GM18508 (cell line): ENCODE results near the gene PKP4.
"Not testable (repeated sequence)": the region's sequence is repeated elsewhere in the genome, so short reads cannot be mapped to it uniquely, and the experiment has no call there.

Source experiments
- ATAC-seq: cut with Tn5 transposase; IDR thresholded peaks from one replicate; pipeline ENCODE4 v1.9.1; 2021; ENCODE audit warnings: moderate number of reproducible peaks; ENCODE audit not compliant: insufficient read depth, unreplicated experiment

The PKP4 gene, protein sequence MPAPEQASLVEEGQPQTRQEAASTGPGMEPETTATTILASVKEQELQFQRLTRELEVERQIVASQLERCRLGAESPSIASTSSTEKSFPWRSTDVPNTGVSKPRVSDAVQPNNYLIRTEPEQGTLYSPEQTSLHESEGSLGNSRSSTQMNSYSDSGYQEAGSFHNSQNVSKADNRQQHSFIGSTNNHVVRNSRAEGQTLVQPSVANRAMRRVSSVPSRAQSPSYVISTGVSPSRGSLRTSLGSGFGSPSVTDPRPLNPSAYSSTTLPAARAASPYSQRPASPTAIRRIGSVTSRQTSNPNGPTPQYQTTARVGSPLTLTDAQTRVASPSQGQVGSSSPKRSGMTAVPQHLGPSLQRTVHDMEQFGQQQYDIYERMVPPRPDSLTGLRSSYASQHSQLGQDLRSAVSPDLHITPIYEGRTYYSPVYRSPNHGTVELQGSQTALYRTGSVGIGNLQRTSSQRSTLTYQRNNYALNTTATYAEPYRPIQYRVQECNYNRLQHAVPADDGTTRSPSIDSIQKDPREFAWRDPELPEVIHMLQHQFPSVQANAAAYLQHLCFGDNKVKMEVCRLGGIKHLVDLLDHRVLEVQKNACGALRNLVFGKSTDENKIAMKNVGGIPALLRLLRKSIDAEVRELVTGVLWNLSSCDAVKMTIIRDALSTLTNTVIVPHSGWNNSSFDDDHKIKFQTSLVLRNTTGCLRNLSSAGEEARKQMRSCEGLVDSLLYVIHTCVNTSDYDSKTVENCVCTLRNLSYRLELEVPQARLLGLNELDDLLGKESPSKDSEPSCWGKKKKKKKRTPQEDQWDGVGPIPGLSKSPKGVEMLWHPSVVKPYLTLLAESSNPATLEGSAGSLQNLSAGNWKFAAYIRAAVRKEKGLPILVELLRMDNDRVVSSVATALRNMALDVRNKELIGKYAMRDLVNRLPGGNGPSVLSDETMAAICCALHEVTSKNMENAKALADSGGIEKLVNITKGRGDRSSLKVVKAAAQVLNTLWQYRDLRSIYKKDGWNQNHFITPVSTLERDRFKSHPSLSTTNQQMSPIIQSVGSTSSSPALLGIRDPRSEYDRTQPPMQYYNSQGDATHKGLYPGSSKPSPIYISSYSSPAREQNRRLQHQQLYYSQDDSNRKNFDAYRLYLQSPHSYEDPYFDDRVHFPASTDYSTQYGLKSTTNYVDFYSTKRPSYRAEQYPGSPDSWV

DNA sequence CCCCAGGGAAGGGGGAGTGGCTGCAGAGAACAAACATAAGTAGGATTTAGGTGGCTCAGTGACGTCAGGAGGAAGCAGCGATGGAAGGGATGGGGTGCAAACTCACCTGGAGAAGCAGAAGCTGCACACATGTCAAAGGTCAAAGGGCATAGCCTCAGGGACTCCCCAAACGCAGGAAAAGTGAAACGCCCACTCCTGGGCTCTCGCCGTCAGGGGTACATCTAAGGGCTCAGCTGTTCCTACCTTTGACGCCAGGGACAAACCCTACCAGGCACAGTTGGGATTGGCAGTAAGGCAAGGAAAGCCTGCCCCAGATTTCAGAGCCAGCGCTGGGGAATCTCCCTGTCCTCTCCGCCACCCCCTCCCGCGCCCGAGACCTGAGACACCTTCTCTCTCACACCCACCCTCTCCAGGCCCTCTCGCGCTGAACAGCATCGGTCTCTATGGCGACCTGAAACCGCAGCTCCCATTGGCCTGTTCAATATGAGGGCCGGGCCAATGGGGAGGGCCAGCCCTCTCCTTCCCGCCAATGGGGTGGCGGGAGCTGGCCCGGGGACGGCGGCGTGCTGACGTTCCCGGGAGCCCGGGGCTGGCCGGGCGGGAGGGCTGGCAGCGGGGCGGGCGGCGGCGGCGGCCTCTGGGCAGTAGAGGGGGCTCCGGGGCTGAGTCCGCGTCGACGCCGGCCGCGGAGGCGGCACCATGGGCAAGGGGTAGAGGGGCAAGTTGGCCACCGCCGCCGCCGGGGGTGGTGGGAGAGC lies at the start of gene PKP4, which contains the start of gene CCDC148:
PKP4 (plus strand) TSS at position 644 of the 758 bp plus-strand sequence. CDS start 76,233 bp downstream, outside the sequence.
CCDC148 (minus strand) TSS at position 445 of the 758 bp plus-strand sequence; CDS start at position 131, 314 bp downstream.
- peak; percentile 94 for ATAC-seq

- no peak for ATAC-seq
Measured at GRCh38 chr2:158407031-158407430, 49.7 kb upstream of the PKP4 start.

GRCh38 chr2:158410132-158410531 lies 46.6 kb upstream of the PKP4 start:
- no peak for ATAC-seq

DNA sequence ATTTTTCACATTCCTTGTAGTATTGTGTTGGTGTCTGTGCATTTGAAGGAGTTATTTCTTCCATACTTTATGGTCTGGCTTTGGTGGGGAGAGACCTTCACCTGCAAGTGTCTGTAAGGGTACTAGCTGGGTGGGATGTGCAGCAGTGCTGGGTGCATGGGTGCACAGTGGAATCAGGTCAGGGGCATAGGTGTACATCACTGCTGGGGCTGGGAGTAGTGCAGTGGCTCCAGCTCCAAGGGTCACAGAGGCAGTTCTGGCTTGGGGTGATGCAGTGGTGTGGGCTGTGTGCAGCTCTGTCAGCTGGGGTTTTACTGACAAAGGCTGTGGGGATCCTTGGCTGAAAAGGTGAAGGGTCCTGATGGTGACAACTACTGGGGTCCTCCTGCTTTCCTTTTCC lies 45.0 kb upstream of the PKP4 start:
- no peak for ATAC-seq

- ATAC-seq: no peak
Measured at GRCh38 chr2:158412206-158412605, 44.5 kb upstream of the PKP4 start.

GRCh38 chr2:158413581-158413980 lies 43.2 kb upstream of the PKP4 start:
- ATAC-seq: no peak

DNA sequence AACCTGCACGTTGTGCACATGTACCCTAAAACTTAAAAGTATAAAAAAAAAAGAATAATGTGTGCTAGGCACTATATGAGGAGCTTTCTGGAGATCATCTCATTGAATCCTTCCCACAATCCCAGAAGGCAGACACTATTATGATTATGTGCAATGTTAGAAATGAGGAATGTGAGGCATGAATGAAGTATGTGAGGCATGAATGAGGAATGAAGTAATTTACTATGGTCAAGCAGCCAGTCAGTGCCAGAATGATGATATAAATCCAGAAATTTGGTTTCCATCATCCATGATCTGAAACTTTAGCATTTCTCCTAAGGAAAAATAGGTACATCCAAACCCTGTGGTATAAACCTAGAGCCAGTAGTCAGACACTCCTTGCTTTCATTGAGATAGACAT lies 42.2 kb upstream of the PKP4 start:
- ATAC-seq: no peak

- no peak for ATAC-seq
Measured at GRCh38 chr2:158432117-158432516, 24.6 kb upstream of the PKP4 start.

DNA sequence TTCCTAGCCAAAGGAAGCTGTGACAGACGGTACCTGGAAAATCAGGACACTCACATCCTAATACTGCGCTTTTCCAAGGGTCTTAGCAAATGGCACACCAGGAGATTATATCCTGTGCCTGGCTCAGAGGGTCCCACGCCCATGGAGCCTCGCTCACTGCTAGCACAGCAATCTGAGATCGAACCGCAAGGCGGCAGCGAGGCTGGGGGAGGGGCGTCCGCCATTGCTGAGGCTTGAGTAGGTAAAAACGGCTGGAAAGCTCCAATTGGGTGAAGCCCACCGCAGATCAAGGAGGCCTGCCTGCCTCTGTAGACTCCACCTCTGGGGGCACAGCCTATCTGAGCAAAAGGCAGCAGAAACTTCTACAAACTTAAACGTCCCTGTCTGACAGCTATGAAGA lies 23.0 kb upstream of the PKP4 start:
- not testable (repeated sequence) for ATAC-seq

GRCh38 chr2:158439062-158439461 lies 17.7 kb upstream of the PKP4 start:
- not testable (repeated sequence) for ATAC-seq

GRCh38 chr2:158443606-158444005 lies 13.1 kb upstream of the PKP4 start:
- ATAC-seq: no peak

DNA sequence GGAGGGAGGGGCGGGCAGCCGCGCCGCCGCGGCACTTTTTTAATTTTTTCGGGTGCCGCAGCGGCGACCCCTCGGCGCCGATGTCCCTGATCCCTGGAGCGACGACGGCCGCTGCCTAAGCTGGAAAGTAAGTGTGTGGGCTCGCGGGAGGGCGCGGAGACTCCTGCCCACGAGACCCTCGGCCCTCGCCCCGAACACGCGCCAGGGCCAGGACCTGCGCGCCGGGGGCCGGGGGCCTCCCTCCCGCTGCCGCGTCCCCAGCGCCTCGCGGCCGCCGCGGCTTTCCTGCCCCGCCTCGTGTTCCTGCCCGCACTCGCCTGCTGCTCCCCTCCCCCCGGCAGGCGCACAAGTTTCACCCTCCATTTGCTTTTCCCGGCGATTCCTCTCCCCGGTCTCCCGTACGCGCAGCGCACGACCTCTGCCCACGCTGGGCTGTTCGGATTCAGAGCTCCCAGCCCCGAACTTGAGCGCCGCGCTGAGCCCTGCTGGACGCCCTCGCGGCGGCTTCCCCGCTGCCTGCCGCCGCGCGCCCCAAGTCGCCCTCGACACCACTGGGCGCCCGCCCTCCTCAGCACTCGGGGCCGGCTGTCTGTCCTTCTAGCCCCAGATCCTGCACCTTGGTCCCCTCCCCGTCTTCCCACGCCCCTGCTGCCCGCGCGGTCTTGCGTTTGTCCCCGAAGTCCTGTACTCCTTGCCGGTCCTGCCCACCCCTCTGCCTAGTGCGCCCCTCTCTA lies 507 bp downstream of the PKP4 start:
- ATAC-seq: peak; percentile 19

GRCh38 chr2:158457826-158458616 lies 1.3 kb downstream of the PKP4 start:
- peak; percentile 24 for ATAC-seq

- ATAC-seq: no peak
Measured at GRCh38 chr2:158458617-158458920, 1.8 kb downstream of the PKP4 start.

DNA sequence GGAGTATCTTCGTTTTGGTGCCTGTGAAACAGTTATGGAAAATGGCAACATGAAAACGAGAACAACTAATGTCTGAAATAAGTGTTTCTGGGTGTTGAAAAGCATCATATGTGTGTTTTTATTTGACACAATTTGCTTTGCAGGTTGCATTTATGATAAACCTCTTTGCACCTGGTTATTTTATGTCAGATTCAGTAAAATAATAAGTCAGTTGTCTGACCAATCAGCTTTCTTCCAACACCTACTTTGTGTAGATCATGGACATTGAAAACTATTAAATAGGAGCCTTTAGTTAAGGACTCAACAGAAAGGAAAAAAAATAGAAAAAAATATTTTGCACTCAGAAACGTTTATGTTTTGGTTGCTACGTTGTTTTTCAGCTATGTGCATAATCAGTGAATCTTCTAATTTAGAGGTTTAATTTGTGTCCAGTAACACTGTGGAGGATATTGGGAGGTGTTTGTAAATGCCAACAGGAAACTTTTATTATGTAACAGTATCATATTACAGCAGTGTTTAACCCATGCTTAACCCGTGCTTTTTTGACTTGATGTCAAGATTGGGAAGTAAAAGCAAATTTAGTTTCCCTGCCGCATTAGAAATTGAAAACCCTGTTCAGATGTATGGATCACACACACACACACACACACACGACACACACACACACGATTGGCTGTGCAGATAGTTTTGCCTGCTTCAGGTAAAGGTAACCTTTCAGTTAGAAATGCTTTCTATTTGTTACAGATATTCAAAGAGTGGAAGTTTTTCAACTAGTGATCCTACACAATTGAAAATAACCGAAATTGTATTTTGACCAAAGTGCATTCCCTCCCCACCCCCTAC lies 2.6 kb downstream of the PKP4 start:
- no peak for ATAC-seq

DNA sequence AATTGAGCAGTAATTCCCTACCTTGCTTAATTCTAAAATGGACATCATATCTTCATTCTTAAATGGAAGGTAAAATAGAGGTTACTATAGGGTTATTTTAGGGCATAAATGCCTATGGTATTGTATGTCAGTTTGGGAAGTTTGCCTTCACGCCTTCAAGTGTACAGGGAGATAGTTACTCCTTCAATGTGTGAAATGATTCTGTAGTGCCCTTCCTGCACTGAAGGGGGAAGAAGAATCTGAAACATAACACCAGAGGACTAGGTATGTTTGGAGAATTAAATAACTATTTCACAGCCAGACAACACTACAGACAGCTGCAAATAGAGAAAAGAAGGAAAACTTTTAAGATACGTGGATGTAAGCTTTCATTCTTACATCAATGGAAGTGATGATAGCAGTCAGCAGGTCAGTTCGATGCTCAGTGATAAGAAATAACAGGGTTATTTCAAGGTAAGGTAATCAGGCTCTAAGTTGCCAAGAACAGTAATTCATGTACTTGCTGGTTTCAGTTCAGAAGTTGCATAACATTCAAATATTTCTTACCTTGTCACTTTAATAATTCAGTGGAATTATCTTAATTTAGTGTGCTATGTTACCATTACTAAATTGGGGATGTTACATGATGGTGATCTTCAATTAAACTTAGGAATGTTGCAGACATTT lies 4.0 kb downstream of the PKP4 start:
- ATAC-seq: no peak

GRCh38 chr2:158463496-158464095 lies 6.8 kb downstream of the PKP4 start:
- no peak for ATAC-seq
